ENCODE data around the gene CELF1.

Gene CELF1

GRCh38 chr11:47488111-47488510, 64.8 kb downstream of the CELF1 start:
- no peak overlapping the region for H3K4me3 Mint-ChIP-seq
- no peak overlapping the region for H3K27ac Mint-ChIP-seq
- ATAC-seq (replicated peaks) (no peak), DNase-seq (no peak)
- peaks cover 22 to 42% of the 10 kb centered on the region in 2 donors for H3K36me3 Mint-ChIP-seq
- H3K4me1 Mint-ChIP-seq: peaks cover 6 to 11% of the 10 kb centered on the region in 2 donors
- no peaks in the 10 kb centered on the region for H3K9me3 Mint-ChIP-seq
- no peaks in the 10 kb centered on the region for H3K27me3 Mint-ChIP-seq

GRCh38 chr11:47487421-47487820, 65.5 kb downstream of the CELF1 start:
- Mint-ChIP-seq H3K27me3 (no peaks in the 10 kb centered on the region), H3K4me1 (peaks cover 6 to 11% of the 10 kb centered on the region in 2 donors), H3K27ac (no peak overlapping the region), H3K9me3 (no peaks in the 10 kb centered on the region), H3K4me3 (no peak overlapping the region), H3K36me3 (peaks cover 26 to 40% of the 10 kb centered on the region in 2 donors)
- peak; percentile 16 to 33 for ATAC-seq (replicated peaks)
- DNase-seq: no peak

- ATAC-seq (replicated peaks) (no peak), DNase-seq (no peak)
- H3K4me1 Mint-ChIP-seq: peaks cover 4 to 11% of the 10 kb centered on the region in 2 donors
- peaks cover 30 to 46% of the 10 kb centered on the region in 2 donors for H3K36me3 Mint-ChIP-seq
- H3K27ac Mint-ChIP-seq: peak overlapping the region; percentile 31
- no peak overlapping the region for H3K4me3 Mint-ChIP-seq
- no peaks in the 10 kb centered on the region for H3K27me3 Mint-ChIP-seq
- H3K9me3 Mint-ChIP-seq: no peaks in the 10 kb centered on the region
Measured at GRCh38 chr11:47485107-47485506, 67.8 kb downstream of the CELF1 start.

- Mint-ChIP-seq H3K27me3 (no peaks in the 10 kb centered on the region), H3K27ac (no peak overlapping the region), H3K9me3 (no peaks in the 10 kb centered on the region), H3K36me3 (peaks cover 36 to 55% of the 10 kb centered on the region in 2 donors), H3K4me1 (peaks cover 4 to 11% of the 10 kb centered on the region in 2 donors), H3K4me3 (no peak overlapping the region)
- DNase-seq (no peak), ATAC-seq (replicated peaks) (no peak)
Measured at GRCh38 chr11:47483457-47483856, 69.5 kb downstream of the CELF1 start.

- Mint-ChIP-seq H3K36me3 (peaks cover 29 to 57% of the 10 kb centered on the region in 2 donors), H3K4me3 (no peak overlapping the region), H3K27me3 (no peaks in the 10 kb centered on the region), H3K27ac (no peak overlapping the region), H3K9me3 (no peaks in the 10 kb centered on the region), H3K4me1 (peaks cover 8 to 9% of the 10 kb centered on the region in 2 donors)
- DNase-seq (no peak), ATAC-seq (replicated peaks) (no peak)
Measured at GRCh38 chr11:47480762-47481161, 72.2 kb downstream of the CELF1 start.

- no peak overlapping the region for H3K4me3 Mint-ChIP-seq
- DNase-seq (no peak), ATAC-seq (replicated peaks) (no peak)
- H3K27me3 Mint-ChIP-seq: no peaks in the 10 kb centered on the region
- H3K9me3 Mint-ChIP-seq: no peaks in the 10 kb centered on the region
- no peak overlapping the region for H3K27ac Mint-ChIP-seq
- H3K4me1 Mint-ChIP-seq: peaks cover 9 to 11% of the 10 kb centered on the region in 2 donors
- H3K36me3 Mint-ChIP-seq: peaks cover 29 to 60% of the 10 kb centered on the region in 2 donors
Measured at GRCh38 chr11:47478651-47479329, 74.1 kb downstream of the CELF1 start.

GRCh38 chr11:47477753-47478152, 75.2 kb downstream of the CELF1 start:
- Mint-ChIP-seq H3K4me1 (peaks cover 9 to 11% of the 10 kb centered on the region in 2 donors), H3K36me3 (peaks cover 29 to 60% of the 10 kb centered on the region in 2 donors), H3K9me3 (no peaks in the 10 kb centered on the region), H3K27me3 (no peaks in the 10 kb centered on the region), H3K4me3 (no peak overlapping the region), H3K27ac (peak overlapping the region; percentile 72)
- ATAC-seq (replicated peaks): no peak
- DNase-seq: no peak

GRCh38 chr11:47477323-47477722, 75.6 kb downstream of the CELF1 start:
- H3K27ac Mint-ChIP-seq: peak overlapping the region; percentile 72
- no peaks in the 10 kb centered on the region for H3K9me3 Mint-ChIP-seq
- no peak for DNase-seq
- peak; percentile 63 to 85 for ATAC-seq (replicated peaks)
- H3K4me3 Mint-ChIP-seq: no peak overlapping the region
- H3K4me1 Mint-ChIP-seq: peaks cover 9 to 11% of the 10 kb centered on the region in 2 donors
- H3K36me3 Mint-ChIP-seq: peaks cover 31 to 58% of the 10 kb centered on the region in 2 donors
- no peaks in the 10 kb centered on the region for H3K27me3 Mint-ChIP-seq

- Mint-ChIP-seq H3K27me3 (no peaks in the 10 kb centered on the region), H3K27ac (peak overlapping the region; percentile 85), H3K36me3 (peaks cover 41 to 60% of the 10 kb centered on the region in 2 donors)
Measured at GRCh38 chr11:47470671-47471070, 82.3 kb downstream of the CELF1 start.

GRCh38 chr11:47469361-47470179, 83.4 kb downstream of the CELF1 start:
- H3K4me1 Mint-ChIP-seq: peaks cover 11 to 26% of the 10 kb centered on the region in 2 donors
- H3K36me3 Mint-ChIP-seq: peaks cover 43 to 58% of the 10 kb centered on the region in 2 donors
- H3K9me3 Mint-ChIP-seq: no peaks in the 10 kb centered on the region
- no peak overlapping the region for H3K4me3 Mint-ChIP-seq
- ATAC-seq (replicated peaks) (no peak), DNase-seq (no peak)
- H3K27me3 Mint-ChIP-seq: no peaks in the 10 kb centered on the region
- H3K27ac Mint-ChIP-seq: peak overlapping the region; percentile 82

More at GRCh38 chr11:47470671-47471070, 82.3 kb downstream of the CELF1 start:
- Mint-ChIP-seq H3K9me3 (no peaks in the 10 kb centered on the region), H3K4me1 (peaks cover 8 to 19% of the 10 kb centered on the region in 2 donors), H3K4me3 (peak overlapping the region in 1 of 2 donors; percentile 31)
- ATAC-seq (replicated peaks) (no peak), DNase-seq (no peak)

- peaks cover 45 to 56% of the 10 kb centered on the region in 2 donors for H3K36me3 Mint-ChIP-seq
- H3K9me3 Mint-ChIP-seq: no peaks in the 10 kb centered on the region
- H3K4me1 Mint-ChIP-seq: peaks cover 8 to 26% of the 10 kb centered on the region in 2 donors
- DNase-seq: no peak
- no peak overlapping the region for H3K4me3 Mint-ChIP-seq
- ATAC-seq (replicated peaks): no peak
- H3K27me3 Mint-ChIP-seq: no peaks in the 10 kb centered on the region
- peak overlapping the region; percentile 72 for H3K27ac Mint-ChIP-seq
Measured at GRCh38 chr11:47468598-47469214, 84.2 kb downstream of the CELF1 start.

GRCh38 chr11:47467357-47467756, 85.6 kb downstream of the CELF1 start:
- no peaks in the 10 kb centered on the region for H3K27me3 Mint-ChIP-seq
- H3K36me3 Mint-ChIP-seq: peaks cover 34 to 50% of the 10 kb centered on the region in 2 donors
- H3K9me3 Mint-ChIP-seq: no peaks in the 10 kb centered on the region
- H3K4me3 Mint-ChIP-seq: no peak overlapping the region
- ATAC-seq (replicated peaks) (no peak), DNase-seq (no peak)
- peak overlapping the region; percentile 67 for H3K27ac Mint-ChIP-seq
- peaks cover 8 to 26% of the 10 kb centered on the region in 2 donors for H3K4me1 Mint-ChIP-seq

GRCh38 chr11:47466701-47467250, 86.2 kb downstream of the CELF1 start:
- Mint-ChIP-seq H3K36me3 (peaks cover 37 to 54% of the 10 kb centered on the region in 2 donors), H3K9me3 (no peaks in the 10 kb centered on the region), H3K27me3 (no peaks in the 10 kb centered on the region), H3K27ac (peak overlapping the region; percentile 67), H3K4me3 (no peak overlapping the region), H3K4me1 (peaks cover 8 to 30% of the 10 kb centered on the region in 2 donors)
- DNase-seq (no peak), ATAC-seq (replicated peaks) (no peak)

- Mint-ChIP-seq H3K9me3 (no peaks in the 10 kb centered on the region), H3K4me3 (no peak overlapping the region), H3K27ac (no peak overlapping the region)
Measured at GRCh38 chr11:47466201-47466600, 86.7 kb downstream of the CELF1 start.

More at GRCh38 chr11:47466201-47466600, 86.7 kb downstream of the CELF1 start:
- peaks cover 42 to 51% of the 10 kb centered on the region in 2 donors for H3K36me3 Mint-ChIP-seq
- DNase-seq (no peak), ATAC-seq (replicated peaks) (no peak)
- no peaks in the 10 kb centered on the region for H3K27me3 Mint-ChIP-seq
- H3K4me1 Mint-ChIP-seq: peaks cover 8 to 33% of the 10 kb centered on the region in 2 donors

Data from stimulated activated naive B cell treated with anti-CD40 and anti-IgM and Interleukin-4, amounts not matched to agents 10 μg/mL and 1 μg/mL and 100 μg/mL, for 72 hours (primary cell).